SK-N-DZ (cell line): ENCODE results near the gene MYL3.
"Not testable (repeated sequence)": the region's sequence is repeated elsewhere in the genome, so short reads cannot be mapped to it uniquely, and the experiment has no call there.

Experiments used
- DNase-seq: peaks from one replicate; pipeline ENCODE4 v3.0.0-alpha.2; 2015; ENCODE audit warnings: low spot score

The MYL3 gene

DNA sequence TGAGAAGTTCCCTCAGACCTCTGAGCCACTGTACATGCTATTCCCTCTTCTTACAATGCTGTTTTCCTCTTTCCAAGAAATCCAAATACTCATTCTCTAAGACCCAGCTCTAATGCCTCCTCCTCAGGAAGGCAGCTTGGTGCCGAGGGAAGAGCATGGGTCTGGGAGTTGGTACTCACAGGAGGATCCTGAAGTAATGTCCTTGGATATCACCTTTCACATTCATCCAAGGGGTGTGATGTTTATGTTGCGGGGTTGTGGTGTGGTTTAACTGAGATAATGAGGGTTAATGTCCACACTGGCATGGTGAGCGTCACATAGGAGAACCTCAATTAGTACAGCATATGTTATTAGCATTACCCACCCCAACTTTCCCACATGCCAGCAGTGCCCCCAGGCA lies 31.9 kb downstream of the MYL3 start:
- no peak for DNase-seq

DNA sequence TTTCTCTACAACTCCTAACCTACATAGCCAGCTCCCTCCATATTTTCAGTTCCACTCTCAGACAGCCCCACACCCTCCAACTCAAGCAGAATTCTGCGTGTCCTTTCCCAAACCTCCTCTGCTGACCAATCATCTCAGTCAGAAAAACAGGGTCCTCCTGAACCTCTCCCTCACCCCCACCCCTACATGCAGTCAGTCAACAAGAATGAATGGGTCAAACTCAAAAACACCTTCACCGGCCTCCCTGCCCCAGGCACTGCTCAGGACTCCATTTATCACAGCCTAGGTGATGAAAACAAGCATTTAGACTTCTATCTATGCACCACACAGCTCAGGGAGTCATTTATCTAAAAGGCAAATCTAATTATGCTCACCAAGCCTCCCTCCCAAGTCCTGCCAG lies 32.4 kb downstream of the MYL3 start:
- no peak for DNase-seq

DNA sequence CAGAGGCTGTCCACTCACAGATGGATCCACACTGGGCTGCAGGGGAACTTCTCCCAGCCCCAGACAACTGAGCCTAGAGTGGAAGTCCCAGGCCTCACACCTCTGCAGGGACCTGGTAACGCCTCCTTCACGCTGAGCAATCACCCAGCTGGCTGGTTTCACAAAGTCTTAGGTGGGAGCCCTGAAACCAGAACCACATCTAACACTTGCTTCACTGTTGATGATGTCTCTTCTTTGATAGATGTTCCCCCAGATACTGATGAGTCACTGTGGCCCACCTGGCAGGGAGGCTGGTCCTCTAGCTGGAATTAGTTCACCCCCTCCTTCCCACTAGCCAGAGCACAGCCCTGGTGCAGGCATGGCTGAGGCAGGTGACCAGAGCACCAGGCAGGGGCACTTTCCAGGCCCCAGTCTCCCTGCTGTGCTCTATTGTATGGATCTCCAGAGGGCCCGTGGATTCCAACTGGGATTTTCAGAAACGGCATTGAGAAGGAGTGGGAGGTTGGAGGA lies 33.5 kb downstream of the MYL3 start:
- DNase-seq = no peak

GRCh38 chr3:46825450-46825849 lies 37.8 kb downstream of the MYL3 start:
- no peak for DNase-seq

DNA sequence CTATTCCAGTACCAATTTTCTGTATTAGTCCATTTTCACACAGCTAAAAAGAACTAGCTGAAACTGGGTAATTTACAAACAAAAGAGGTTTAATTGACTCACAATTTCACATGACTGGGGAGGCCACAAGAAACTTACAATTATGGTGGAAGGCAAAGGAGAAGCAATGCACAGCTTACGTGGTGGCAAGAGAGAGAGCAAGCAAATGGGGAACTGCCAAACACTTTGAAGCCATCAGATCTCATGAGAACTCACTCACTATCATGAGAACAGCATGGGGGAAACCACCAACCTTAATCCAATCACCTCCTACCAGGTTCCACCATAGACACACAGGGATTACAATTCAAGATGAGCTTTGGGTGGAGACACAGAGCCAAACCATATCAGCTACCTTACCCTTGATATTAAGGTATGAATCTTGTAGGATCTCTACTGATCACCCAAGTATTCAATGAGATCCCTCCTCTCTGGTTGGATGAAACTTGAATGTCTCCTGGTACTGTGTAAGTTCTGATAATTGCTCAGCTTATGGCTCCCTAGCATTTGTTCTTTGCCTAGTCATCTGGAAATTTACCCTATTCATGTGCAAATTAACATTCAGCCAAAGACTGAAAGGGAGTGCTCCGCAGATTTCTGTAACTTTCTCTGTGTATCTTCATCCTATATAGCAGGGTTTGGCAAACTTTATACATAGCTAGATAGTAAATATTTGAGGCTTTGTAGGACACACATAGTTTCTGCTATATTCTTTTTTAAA lies 38.9 kb downstream of the MYL3 start:
- no peak for DNase-seq

DNA sequence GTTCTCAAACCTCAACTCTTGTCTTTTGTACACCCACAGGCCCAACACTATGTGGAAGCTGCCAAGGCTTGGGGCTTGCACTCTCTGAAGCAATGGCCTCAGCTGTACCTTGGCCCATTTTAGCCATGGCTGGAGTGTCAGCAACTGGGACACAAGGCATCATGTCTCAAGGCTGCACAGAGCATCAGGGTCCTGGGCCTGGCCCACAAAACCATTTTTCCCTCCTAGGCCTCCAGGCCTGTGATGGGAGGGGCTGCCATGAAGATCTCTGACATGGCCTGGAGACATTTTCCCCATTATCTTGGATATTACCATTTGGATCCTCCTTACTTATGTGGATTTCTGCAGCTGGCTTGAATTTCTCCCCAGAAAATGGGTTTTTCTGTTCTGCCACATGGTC lies 39.9 kb downstream of the MYL3 start:
- not testable (repeated sequence) for DNase-seq

- no peak for DNase-seq
Measured at GRCh38 chr3:46821553-46821952, 41.7 kb downstream of the MYL3 start.

GRCh38 chr3:46820852-46821251 lies 42.4 kb downstream of the MYL3 start:
- no peak for DNase-seq

DNA sequence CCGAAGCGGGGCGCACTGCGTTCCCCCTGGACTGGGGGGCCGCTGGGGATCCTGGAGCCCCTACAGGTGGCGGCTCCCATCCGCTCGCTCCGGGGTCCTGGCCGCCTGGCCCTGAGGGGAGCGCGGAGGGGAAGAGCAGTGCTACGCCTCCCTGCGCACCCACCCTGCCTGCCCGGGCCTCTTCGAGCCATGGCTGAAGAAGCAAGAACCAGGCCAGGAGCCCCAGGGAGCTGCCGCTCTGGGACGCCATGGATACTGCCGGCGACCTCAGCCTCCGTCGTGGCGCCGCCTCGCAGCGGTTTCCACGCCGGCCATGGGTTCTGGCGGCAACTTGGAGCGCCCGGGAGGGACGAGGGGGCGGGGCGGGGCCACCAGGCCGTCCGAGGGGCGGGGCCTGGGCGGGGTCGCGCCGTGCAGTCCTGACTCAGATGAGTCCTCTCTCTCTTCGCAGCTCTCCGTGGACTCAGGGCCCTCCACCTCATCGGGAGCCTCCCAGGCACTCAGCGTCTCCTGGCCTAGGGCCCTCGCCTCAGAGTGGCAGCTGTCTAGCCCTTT lies 50.9 kb downstream of the MYL3 start:
- peak; percentile 48 for DNase-seq

- DNase-seq = no peak
Measured at GRCh38 chr3:46811615-46812236, 51.5 kb downstream of the MYL3 start.

- DNase-seq = not testable (repeated sequence)
Measured at GRCh38 chr3:46808766-46809165, 54.5 kb downstream of the MYL3 start.
